PC-9 (cell line): ENCODE results near the gene RBPMS2. TPM values are rescaled to one million over a fixed set of nuclear protein-coding genes. Genes with fewer than 3 reads are reported as not detected.

ENCODE experiments used
- BruUV-seq: library from RNA; stranded (reverse); fragments of 400-500 nt; replicated peaks from 2 replicates; lab custom pipeline; 2021; lab: Mats Ljungman, UMichigan
- CTCF ChIA-PET: fragments of 300-600 bp; sonication (Branson Sonifier 250); formaldehyde crosslinking; loops from one replicate; lab custom pipeline; 2022; ENCODE audit warnings: antibody characterized with exemption; lab: Charles Lee
- POLR2A ChIA-PET: fragments of 300-600 bp; sonication (Branson Sonifier 250); formaldehyde crosslinking; loops from one replicate; lab custom pipeline; 2022; ENCODE audit warnings: antibody characterized with exemption; ENCODE audit not compliant: unreplicated experiment; lab: Charles Lee
- DNase-seq, 2 experiments: peaks; one replicate each; pipeline versions ENCODE4 v3.0.0 to v3.0.0-alpha.2; 2015 to 2022; ENCODE audit warnings: mixed read lengths in 1 of 2
- H2AFZ ChIP-seq: fragments of 200-600 bp; sonication (generic); 2 replicates; pipeline ENCODE4 v1.8.1; 2017; ENCODE audit warnings: antibody characterized with exemption
- H3F3A ChIP-seq: fragments of 200-600 bp; sonication (generic); 2 replicates; pipeline ENCODE4 v1.8.1; 2017; ENCODE audit warnings: antibody characterized with exemption, mild to moderate bottlenecking, low read depth; ENCODE audit not compliant: insufficient read depth
- H3K27ac ChIP-seq: fragments of 200-600 bp; sonication (generic); 2 replicates; pipeline ENCODE4 v1.6.1; 2016; ENCODE audit warnings: mixed run types
- H3K27me3 ChIP-seq: fragments of 200-600 bp; sonication (generic); 2 replicates; pipeline ENCODE4 v1.6.1; 2016; ENCODE audit warnings: low read depth, mixed run types; ENCODE audit not compliant: insufficient read depth
- H3K36me3 ChIP-seq: fragments of 200-600 bp; sonication (generic); 2 replicates; pipeline ENCODE4 v1.6.1; 2016; ENCODE audit warnings: low read depth, mixed run types
- H3K4me1 ChIP-seq: fragments of 200-600 bp; sonication (generic); replicated peaks from 2 replicates; pipeline ENCODE4 v1.6.1; 2016; ENCODE audit warnings: mixed run types; ENCODE audit not compliant: insufficient read depth
- H3K4me2 ChIP-seq: fragments of 200-600 bp; sonication (generic); 2 replicates; pipeline ENCODE4 v1.6.1; 2017; ENCODE audit warnings: mixed run types
- H3K4me3 ChIP-seq: fragments of 200-600 bp; sonication (generic); 2 replicates; pipeline ENCODE4 v1.6.1; 2016; ENCODE audit warnings: mixed run types
- H3K79me2 ChIP-seq: fragments of 200-600 bp; sonication (generic); 2 replicates; pipeline ENCODE4 v1.6.1; 2017; ENCODE audit warnings: low read depth, mixed run types
- H3K9me2 ChIP-seq: fragments of 200-600 bp; sonication (generic); 2 replicates; pipeline ENCODE4 v1.8.1; 2017; ENCODE audit warnings: mild to moderate bottlenecking; ENCODE audit not compliant: insufficient read depth
- H3K9me3 ChIP-seq: fragments of 200-600 bp; sonication (generic); 2 replicates; pipeline ENCODE4 v1.8.1; 2016; ENCODE audit warnings: low read depth; ENCODE audit not compliant: insufficient read depth
- H4K20me1 ChIP-seq: fragments of 200-600 bp; sonication (generic); 2 replicates; pipeline ENCODE4 v1.8.1; 2017; ENCODE audit not compliant: insufficient read depth
- EZH2 ChIP-seq: fragments of 200-600 bp; sonication (generic); IDR thresholded peaks from 2 replicates; pipeline ENCODE4 v1.8.0; 2017; ENCODE audit warnings: antibody characterized with exemption, low read depth
- intact Hi-C: fragments of 100-400 bp; cut with micrococcal nuclease; formaldehyde crosslinking; loops from one replicate; pipeline ENCODE4 v1.10.0; 2022; ENCODE audit not compliant: unreplicated experiment
- total RNA-seq: library from RNA; stranded (reverse); gene quantifications from 2 replicates; pipeline ENCODE4 v1.2.3, GENCODE V29; 2021
- TF ChIP-seq, protein P1 (sequence below): fragments of 200-600 bp; sonication (generic); conservative IDR thresholded peaks from 2 replicates; pipeline ENCODE4 v1.6.1; 2017; ENCODE audit warnings: mixed run types, antibody characterized with exemption, mild to moderate bottlenecking, moderate library complexity

The RBPMS2 gene
- total RNA-seq, 1 experiment from 2014 or later, result 4.1 TPM

DNA sequence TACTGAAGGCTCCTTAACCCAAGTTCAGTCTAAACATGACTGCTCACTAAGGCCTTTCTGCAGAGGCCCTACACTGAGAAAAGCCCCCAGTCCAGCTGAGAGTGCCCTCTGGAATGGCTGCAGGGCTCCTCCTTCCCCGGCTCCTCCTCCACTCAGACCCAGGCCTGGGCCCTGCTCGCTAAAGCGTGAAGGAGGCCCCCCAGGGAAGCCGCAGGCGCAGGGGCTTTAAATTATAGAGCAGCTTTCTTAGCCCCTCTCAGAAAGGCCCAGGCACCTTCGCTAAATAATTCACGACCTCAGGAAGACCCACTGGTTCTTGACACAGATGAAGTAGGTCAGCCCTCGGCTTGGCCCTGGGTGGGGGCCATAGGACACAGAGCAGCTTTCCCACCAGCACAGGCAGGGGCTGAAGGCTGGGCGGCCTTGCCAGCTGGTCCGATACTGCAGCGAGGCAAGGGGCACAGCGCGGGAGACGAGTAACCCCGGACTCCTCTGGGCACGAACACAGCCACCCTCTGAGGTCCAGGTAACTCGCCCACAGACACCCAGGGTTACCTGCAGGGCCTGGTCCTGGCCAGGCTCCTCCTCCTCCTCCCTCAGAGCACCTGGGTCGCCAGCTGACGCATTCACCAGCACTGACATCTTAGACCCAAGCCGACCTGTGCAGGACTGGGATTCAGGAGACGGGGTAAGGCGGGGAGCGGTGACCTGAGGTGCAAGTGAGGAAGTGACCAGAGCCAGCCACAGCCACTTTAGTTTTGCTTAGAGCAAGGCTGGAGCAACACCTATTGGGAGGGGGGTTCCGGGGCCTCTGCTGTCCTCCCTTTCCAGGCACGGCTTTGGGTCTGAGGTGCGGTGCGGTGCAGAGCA, 36.9 kb downstream of the RBPMS2 start:
- intact Hi-C loops, result no loop called here
- H3K4me1 ChIP-seq, result no peaks in the 10 kb centered on the region
- no TSS peak for BruUV-seq

DNA sequence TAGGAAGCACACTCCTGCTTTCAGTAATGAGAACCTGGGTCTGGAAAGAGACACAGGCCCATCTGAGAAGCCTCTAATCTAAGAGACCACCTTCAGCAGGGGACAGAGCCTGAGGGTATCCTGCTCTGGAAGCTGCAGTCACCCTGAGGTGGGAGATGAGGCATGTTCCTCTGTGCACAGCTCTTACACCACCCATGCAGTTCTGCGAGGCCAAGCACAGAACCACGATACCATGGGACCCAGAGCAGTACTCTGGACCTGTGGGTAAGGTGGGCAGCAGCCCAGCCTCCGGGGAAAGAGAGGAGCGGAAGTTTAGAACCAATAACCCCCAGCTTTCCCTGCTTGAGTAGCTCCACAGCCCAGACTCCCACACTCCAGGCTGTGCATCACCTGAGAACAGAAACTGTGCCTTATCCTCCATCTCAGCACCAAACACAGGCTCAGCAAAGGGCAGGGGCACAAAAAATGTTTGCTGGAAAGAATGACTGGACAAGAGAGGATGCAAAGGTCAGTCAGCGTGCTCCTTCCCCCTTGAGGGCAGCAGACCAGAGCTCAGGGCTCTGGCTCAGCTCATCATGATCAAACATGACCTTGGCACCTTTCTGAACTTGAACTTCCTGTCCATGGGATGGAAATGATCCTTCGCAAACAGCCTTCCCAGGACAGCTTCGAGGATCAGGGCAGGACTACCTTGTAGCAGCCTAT, 43.1 kb downstream of the RBPMS2 start:
- no peaks in the 10 kb centered on the region for H3K9me3 ChIP-seq
- no peak overlapping the region for H3K4me2 ChIP-seq
- intact Hi-C loops, result loop anchor here (5.0 kb wide), 2 partner anchors 370 to 655 kb away; no protein-coding TSS in a partner anchor
- H2AFZ ChIP-seq, result no peak overlapping the region
- POLR2A ChIA-PET, result interaction anchor here (0.6 to 0.7 kb wide), 2 partner anchors 70 to 719 kb away, joined by 3 to 4 read pairs; no protein-coding TSS in a partner anchor
- no peaks in the 10 kb centered on the region for H3K4me1 ChIP-seq
- TF ChIP-seq EZH2, result no peak
- H3K27ac ChIP-seq, result no peak overlapping the region
- CTCF ChIA-PET, result interaction anchor here (0.5 to 1.4 kb wide), 3 partner anchors 53 to 569 kb away, joined by 3 to 5 read pairs (median 3); no protein-coding TSS in a partner anchor
- no peak for DNase-seq
- no peaks in the 10 kb centered on the region for H3K9me2 ChIP-seq
- no peaks in the 10 kb centered on the region for H3K79me2 ChIP-seq
- H3F3A ChIP-seq, result no peaks in the 10 kb centered on the region
- BruUV-seq, result no TSS peak
- no peaks in the 10 kb centered on the region for H3K36me3 ChIP-seq
- no peaks in the 10 kb centered on the region for H3K27me3 ChIP-seq
- H4K20me1 ChIP-seq, result no peaks in the 10 kb centered on the region
- H3K4me3 ChIP-seq, result no peak overlapping the region

More for the DNA sequence above, 36.9 kb downstream of the RBPMS2 start:
- POLR2A ChIA-PET, result no interaction called here
- no peak for TF ChIP-seq EZH2
- TF ChIP-seq, protein P1, sequence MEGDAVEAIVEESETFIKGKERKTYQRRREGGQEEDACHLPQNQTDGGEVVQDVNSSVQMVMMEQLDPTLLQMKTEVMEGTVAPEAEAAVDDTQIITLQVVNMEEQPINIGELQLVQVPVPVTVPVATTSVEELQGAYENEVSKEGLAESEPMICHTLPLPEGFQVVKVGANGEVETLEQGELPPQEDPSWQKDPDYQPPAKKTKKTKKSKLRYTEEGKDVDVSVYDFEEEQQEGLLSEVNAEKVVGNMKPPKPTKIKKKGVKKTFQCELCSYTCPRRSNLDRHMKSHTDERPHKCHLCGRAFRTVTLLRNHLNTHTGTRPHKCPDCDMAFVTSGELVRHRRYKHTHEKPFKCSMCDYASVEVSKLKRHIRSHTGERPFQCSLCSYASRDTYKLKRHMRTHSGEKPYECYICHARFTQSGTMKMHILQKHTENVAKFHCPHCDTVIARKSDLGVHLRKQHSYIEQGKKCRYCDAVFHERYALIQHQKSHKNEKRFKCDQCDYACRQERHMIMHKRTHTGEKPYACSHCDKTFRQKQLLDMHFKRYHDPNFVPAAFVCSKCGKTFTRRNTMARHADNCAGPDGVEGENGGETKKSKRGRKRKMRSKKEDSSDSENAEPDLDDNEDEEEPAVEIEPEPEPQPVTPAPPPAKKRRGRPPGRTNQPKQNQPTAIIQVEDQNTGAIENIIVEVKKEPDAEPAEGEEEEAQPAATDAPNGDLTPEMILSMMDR, result no peak
- H3K4me2 ChIP-seq, result no peak overlapping the region
- CTCF ChIA-PET, result no interaction called here
- H3F3A ChIP-seq, result no peaks in the 10 kb centered on the region
- no peak overlapping the region for H2AFZ ChIP-seq
- no peaks in the 10 kb centered on the region for H3K9me2 ChIP-seq
- no peak for DNase-seq
- H4K20me1 ChIP-seq, result no peaks in the 10 kb centered on the region
- no peaks in the 10 kb centered on the region for H3K27me3 ChIP-seq
- no peaks in the 10 kb centered on the region for H3K36me3 ChIP-seq
- H3K9me3 ChIP-seq, result no peaks in the 10 kb centered on the region
- no peak overlapping the region for H3K27ac ChIP-seq
- H3K4me3 ChIP-seq, result no peak overlapping the region
- H3K79me2 ChIP-seq, result no peaks in the 10 kb centered on the region

DNA sequence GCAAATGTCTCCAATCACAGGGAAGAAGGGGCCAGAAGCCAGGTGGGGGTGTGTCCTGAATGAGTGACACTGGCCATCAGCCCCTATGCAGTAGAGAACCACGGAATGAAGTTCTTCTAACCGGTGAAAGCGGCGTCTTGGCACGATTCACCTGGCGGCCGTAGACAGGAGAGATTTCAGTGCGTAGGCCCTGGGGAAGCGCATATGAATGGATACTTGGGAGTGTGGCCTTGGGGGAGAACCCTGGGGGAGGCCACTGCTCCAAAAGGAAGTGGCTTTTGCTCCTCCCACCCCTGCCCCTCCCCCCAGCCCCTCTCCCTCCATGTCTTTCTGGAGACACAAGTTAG, 43.6 kb downstream of the RBPMS2 start:
- TF ChIP-seq EZH2, result no peak
- Histone ChIP-seq H3K4me1 (no peaks in the 10 kb centered on the region), H3K4me3 (no peak overlapping the region), H3K36me3 (no peaks in the 10 kb centered on the region), H4K20me1 (no peaks in the 10 kb centered on the region), H2AFZ (no peak overlapping the region), H3K9me3 (no peaks in the 10 kb centered on the region), H3K4me2 (no peak overlapping the region), H3F3A (no peaks in the 10 kb centered on the region), H3K79me2 (no peaks in the 10 kb centered on the region), H3K27me3 (no peaks in the 10 kb centered on the region), H3K27ac (no peak overlapping the region), H3K9me2 (no peaks in the 10 kb centered on the region)
- no TSS peak for BruUV-seq
- ChIA-PET CTCF (interaction anchor here (0.5 kb wide), 1 partner anchor 569 kb away, joined by 3 read pairs; no protein-coding TSS in a partner anchor), POLR2A (interaction anchor here (0.7 kb wide), 1 partner anchor 70 kb away, joined by 4 read pairs; no protein-coding TSS in a partner anchor)
- no peak for DNase-seq
- intact Hi-C loops, result loop anchor here (1.0 to 5.0 kb wide), 6 partner anchors 79 to 656 kb away; no protein-coding TSS in a partner anchor
